Rectal smooth muscle tissue (tissue), 1 donor: ENCODE data around the gene LARP6.

Experiments used
- H3K27ac ChIP-seq: one replicate; pipeline ENCODE4 v1.7.0; 2013; ENCODE audit warnings: low read depth, low read length, inconsistent platforms
- H3K27me3 ChIP-seq: one replicate; pipeline ENCODE4 v1.7.0; 2013; ENCODE audit warnings: low read length; ENCODE audit not compliant: control insufficient read depth, insufficient read depth
- H3K36me3 ChIP-seq: one replicate; pipeline ENCODE4 v1.7.0; 2013; ENCODE audit warnings: low read length; ENCODE audit not compliant: control insufficient read depth, insufficient read depth
- H3K4me1 ChIP-seq: one replicate; pipeline ENCODE4 v1.7.0; 2013; ENCODE audit warnings: low read length; ENCODE audit not compliant: control insufficient read depth, insufficient read depth
- H3K4me3 ChIP-seq: one replicate; pipeline ENCODE4 v1.7.0; 2013; ENCODE audit warnings: low read length
- H3K9ac ChIP-seq: one replicate; pipeline ENCODE4 v1.7.0; 2013; ENCODE audit warnings: low read length

LARP6 gene

GRCh38 chr15:70833861-70834765 is 19.8 kb downstream of the LARP6 start:
- Histone ChIP-seq H3K27me3 (no peaks in the 10 kb centered on the region), H3K36me3 (no peaks in the 10 kb centered on the region), H3K27ac (no peak overlapping the region), H3K9ac (no peak overlapping the region), H3K4me3 (no peak overlapping the region), H3K4me1 (no peaks in the 10 kb centered on the region)

GRCh38 chr15:70833422-70833821 is 20.5 kb downstream of the LARP6 start:
- Histone ChIP-seq H3K4me3 (no peak overlapping the region), H3K9ac (no peak overlapping the region), H3K4me1 (no peaks in the 10 kb centered on the region), H3K36me3 (no peaks in the 10 kb centered on the region), H3K27ac (no peak overlapping the region), H3K27me3 (no peaks in the 10 kb centered on the region)

- Histone ChIP-seq H3K27me3 (no peaks in the 10 kb centered on the region), H3K27ac (no peak overlapping the region), H3K4me3 (no peak overlapping the region), H3K9ac (no peak overlapping the region), H3K36me3 (no peaks in the 10 kb centered on the region), H3K4me1 (no peaks in the 10 kb centered on the region)
Observed at GRCh38 chr15:70832176-70832575, 21.8 kb downstream of the LARP6 start.

- H3K36me3 ChIP-seq = no peaks in the 10 kb centered on the region
- H3K4me1 ChIP-seq = no peaks in the 10 kb centered on the region
- H3K27ac ChIP-seq = no peak overlapping the region
- no peak overlapping the region for H3K9ac ChIP-seq
- no peaks in the 10 kb centered on the region for H3K27me3 ChIP-seq
- no peak overlapping the region for H3K4me3 ChIP-seq
Observed at GRCh38 chr15:70831094-70831911, 22.7 kb downstream of the LARP6 start.

- Histone ChIP-seq H3K27ac (no peak overlapping the region), H3K9ac (no peak overlapping the region), H3K4me1 (no peaks in the 10 kb centered on the region), H3K36me3 (no peaks in the 10 kb centered on the region), H3K4me3 (no peak overlapping the region), H3K27me3 (no peaks in the 10 kb centered on the region)
Observed at GRCh38 chr15:70830615-70831014, 23.3 kb downstream of the LARP6 start.

GRCh38 chr15:70829371-70830166 is 24.4 kb downstream of the LARP6 start:
- Histone ChIP-seq H3K27me3 (no peaks in the 10 kb centered on the region), H3K36me3 (no peaks in the 10 kb centered on the region), H3K4me1 (no peaks in the 10 kb centered on the region), H3K27ac (no peak overlapping the region), H3K9ac (no peak overlapping the region), H3K4me3 (no peak overlapping the region)

- no peak overlapping the region for H3K27ac ChIP-seq
- H3K36me3 ChIP-seq = no peaks in the 10 kb centered on the region
- no peak overlapping the region for H3K9ac ChIP-seq
Observed at GRCh38 chr15:70827721-70828120, 26.2 kb downstream of the LARP6 start.

GRCh38 chr15:70826634-70827033 is 27.3 kb downstream of the LARP6 start:
- no peak overlapping the region for H3K4me3 ChIP-seq
- H3K27me3 ChIP-seq = no peaks in the 10 kb centered on the region
- H3K36me3 ChIP-seq = no peaks in the 10 kb centered on the region
- H3K4me1 ChIP-seq = no peaks in the 10 kb centered on the region
- H3K9ac ChIP-seq = no peak overlapping the region
- H3K27ac ChIP-seq = no peak overlapping the region

More at GRCh38 chr15:70827721-70828120, 26.2 kb downstream of the LARP6 start:
- Histone ChIP-seq H3K27me3 (no peaks in the 10 kb centered on the region), H3K4me3 (no peak overlapping the region), H3K4me1 (no peaks in the 10 kb centered on the region)

- Histone ChIP-seq H3K27ac (no peak overlapping the region), H3K27me3 (no peaks in the 10 kb centered on the region), H3K36me3 (no peaks in the 10 kb centered on the region), H3K4me1 (no peaks in the 10 kb centered on the region), H3K9ac (no peak overlapping the region), H3K4me3 (no peak overlapping the region)
Observed at GRCh38 chr15:70825841-70826240, 28.1 kb downstream of the LARP6 start.

GRCh38 chr15:70823196-70823595 is 30.8 kb downstream of the LARP6 start:
- Histone ChIP-seq H3K4me1 (no peaks in the 10 kb centered on the region), H3K36me3 (no peaks in the 10 kb centered on the region), H3K27me3 (no peaks in the 10 kb centered on the region), H3K4me3 (no peak overlapping the region), H3K27ac (no peak overlapping the region), H3K9ac (no peak overlapping the region)

GRCh38 chr15:70820214-70820613 is 33.7 kb downstream of the LARP6 start:
- Histone ChIP-seq H3K4me1 (no peaks in the 10 kb centered on the region), H3K9ac (no peak overlapping the region), H3K4me3 (no peak overlapping the region), H3K27ac (no peak overlapping the region), H3K36me3 (no peaks in the 10 kb centered on the region), H3K27me3 (no peaks in the 10 kb centered on the region)

GRCh38 chr15:70818580-70818979 is 35.4 kb downstream of the LARP6 start:
- H3K27ac ChIP-seq = no peak overlapping the region
- no peak overlapping the region for H3K4me3 ChIP-seq
- H3K36me3 ChIP-seq = no peaks in the 10 kb centered on the region
- no peak overlapping the region for H3K9ac ChIP-seq
- H3K27me3 ChIP-seq = no peaks in the 10 kb centered on the region
- no peaks in the 10 kb centered on the region for H3K4me1 ChIP-seq
